ENCODE data around the gene SFT2D2.

Gene SFT2D2

DNA sequence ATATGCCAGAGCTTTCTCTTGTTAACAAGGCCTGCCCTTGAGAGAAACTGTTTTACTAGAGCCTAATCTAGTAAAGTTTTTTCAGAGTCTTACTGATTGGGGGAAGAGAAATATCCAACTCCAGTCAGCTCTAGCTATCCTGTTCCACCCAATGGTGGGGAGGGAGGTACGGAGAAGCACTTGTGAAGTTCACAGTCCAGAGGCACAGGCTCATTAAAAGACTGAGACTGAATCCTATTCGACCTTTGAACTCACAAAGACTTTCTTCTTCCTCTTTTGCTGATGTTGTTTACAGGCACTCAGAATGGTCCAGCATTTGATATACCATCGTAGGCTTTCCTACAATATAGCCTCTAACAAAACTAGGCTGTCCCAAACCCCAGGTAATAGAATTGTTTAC, 15.5 kb upstream of the SFT2D2 start:
- Mint-ChIP-seq H3K36me3 (ENCODE audit: low read depth) (peaks cover 21% of the 10 kb centered on the region), H3K27me3 (no peaks in the 10 kb centered on the region), H3K4me3 (no peak overlapping the region), H3K27ac (no peak overlapping the region), H3K9me3 (peaks cover 20% of the 10 kb centered on the region), H3K4me1 (ENCODE audit: low read depth) (no peaks in the 10 kb centered on the region)

DNA sequence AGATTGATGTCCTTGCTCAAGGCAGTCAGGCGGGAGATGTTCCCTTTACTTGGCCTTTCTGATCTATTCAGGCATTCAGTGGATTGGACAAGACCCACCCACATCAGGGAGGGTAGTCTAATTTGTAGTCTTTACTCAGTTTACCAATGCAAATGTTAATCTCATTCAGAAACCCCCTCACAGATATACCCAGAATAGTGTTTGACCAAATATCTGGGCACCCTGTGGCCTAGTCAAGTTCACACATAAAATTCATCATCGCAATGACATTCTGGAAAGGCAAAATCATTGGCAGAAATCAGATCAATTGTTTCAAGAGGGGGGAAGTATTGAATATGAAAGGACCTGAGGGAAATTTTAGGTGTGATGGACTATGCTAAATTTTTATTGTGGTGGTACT, 12.5 kb upstream of the SFT2D2 start:
- Mint-ChIP-seq H3K27ac (no peak overlapping the region), H3K4me3 (no peak overlapping the region), H3K36me3 (ENCODE audit: low read depth) (peaks cover 9% of the 10 kb centered on the region), H3K9me3 (peaks cover 14% of the 10 kb centered on the region), H3K27me3 (no peaks in the 10 kb centered on the region), H3K4me1 (ENCODE audit: low read depth) (no peaks in the 10 kb centered on the region)

DNA sequence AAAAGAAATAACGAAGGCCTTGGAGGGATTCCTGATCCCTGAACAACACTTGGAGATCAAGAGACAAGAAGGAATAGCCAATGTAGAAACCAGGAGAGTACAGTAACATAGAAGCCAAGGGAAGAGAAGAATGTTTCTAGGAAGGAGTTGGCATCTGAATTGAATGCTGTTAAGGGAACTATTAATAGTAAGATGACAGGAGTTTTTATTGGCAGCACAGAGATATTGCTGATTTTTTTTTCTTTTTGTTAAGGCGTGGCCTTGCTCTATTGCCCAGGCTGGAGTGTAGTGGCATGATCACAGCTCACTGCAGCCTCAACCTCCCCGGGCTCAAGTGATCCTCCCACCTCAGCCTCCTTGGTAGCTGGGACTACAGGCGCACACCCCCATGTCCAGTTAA, 9.6 kb upstream of the SFT2D2 start:
- H3K4me1 Mint-ChIP-seq (ENCODE audit: low read depth) = peaks cover 5% of the 10 kb centered on the region
- peaks cover 13% of the 10 kb centered on the region for H3K9me3 Mint-ChIP-seq
- H3K27ac Mint-ChIP-seq = no peak overlapping the region
- peaks cover 8% of the 10 kb centered on the region for H3K36me3 Mint-ChIP-seq (ENCODE audit: low read depth)
- H3K27me3 Mint-ChIP-seq = no peaks in the 10 kb centered on the region
- no peak overlapping the region for H3K4me3 Mint-ChIP-seq

DNA sequence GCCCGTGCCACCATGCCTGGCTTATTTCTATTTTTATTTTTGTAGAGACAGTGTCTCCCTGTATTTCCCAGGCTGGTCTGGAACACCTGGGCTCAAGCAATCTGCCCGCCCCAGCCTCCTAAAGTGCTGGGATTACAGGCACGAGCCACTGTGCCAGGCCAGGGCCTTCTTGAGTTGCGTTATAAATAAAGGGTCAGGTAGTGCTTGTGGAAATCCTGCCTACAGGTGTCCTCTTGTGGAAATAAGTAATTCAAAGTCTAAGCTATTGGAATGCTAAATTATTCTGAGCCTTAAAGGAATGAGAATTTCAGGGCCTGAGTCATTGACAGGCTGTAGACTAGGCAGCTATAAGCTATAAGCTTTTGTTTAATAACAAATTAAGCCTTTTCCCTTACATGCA, 8.1 kb upstream of the SFT2D2 start:
- H3K4me3 Mint-ChIP-seq = no peak overlapping the region
- H3K9me3 Mint-ChIP-seq = peaks cover 8% of the 10 kb centered on the region
- peaks cover 5% of the 10 kb centered on the region for H3K4me1 Mint-ChIP-seq (ENCODE audit: low read depth)
- H3K27ac Mint-ChIP-seq = no peak overlapping the region
- H3K36me3 Mint-ChIP-seq (ENCODE audit: low read depth) = peaks cover 3% of the 10 kb centered on the region
- no peaks in the 10 kb centered on the region for H3K27me3 Mint-ChIP-seq

DNA sequence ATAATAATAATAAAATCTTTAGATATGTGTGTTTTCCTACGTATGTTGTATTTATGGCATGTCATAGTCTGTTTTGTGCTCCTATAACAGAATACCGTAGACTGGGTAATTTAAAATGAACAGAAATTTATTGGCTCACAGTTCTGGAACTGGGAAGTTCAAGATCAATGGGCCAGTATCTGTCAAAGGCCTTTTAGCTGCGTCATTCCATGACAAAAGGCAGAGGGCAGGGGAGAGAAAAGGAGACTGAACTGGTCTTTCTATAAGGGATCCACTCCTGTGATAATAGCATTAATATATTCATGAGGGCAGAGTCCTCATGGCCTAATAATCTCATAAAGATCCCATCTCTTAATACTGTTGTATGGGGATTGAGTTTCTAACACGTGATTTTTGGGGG, 7.1 kb upstream of the SFT2D2 start:
- Mint-ChIP-seq H3K4me3 (no peak overlapping the region), H3K4me1 (ENCODE audit: low read depth) (peaks cover 5% of the 10 kb centered on the region), H3K27ac (no peak overlapping the region), H3K27me3 (no peaks in the 10 kb centered on the region), H3K9me3 (no peaks in the 10 kb centered on the region), H3K36me3 (ENCODE audit: low read depth) (no peaks in the 10 kb centered on the region)

DNA sequence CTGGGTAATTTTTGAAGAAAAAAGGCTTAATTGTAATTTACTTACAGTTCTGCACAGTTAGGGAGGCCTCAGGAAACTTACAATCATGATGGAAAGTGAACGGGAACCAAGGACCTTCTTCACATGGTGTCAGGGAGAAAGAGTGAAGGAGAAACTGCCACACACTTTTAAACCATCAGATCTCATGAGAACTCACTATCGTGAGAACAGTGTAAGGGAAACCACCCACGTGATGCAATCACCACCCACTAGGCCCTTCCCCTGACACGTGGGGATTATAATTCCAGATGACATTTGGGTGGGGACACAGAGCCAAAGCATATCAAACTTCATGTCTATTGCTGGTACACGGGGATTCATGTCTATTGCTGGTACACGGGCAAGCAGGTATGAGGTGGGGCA, 5.3 kb upstream of the SFT2D2 start:
- no peak overlapping the region for H3K27ac Mint-ChIP-seq
- peak overlapping the region; percentile 51 for H3K4me3 Mint-ChIP-seq
- H3K4me1 Mint-ChIP-seq (ENCODE audit: low read depth) = peaks cover 16% of the 10 kb centered on the region
- H3K9me3 Mint-ChIP-seq = no peaks in the 10 kb centered on the region
- H3K36me3 Mint-ChIP-seq (ENCODE audit: low read depth) = no peaks in the 10 kb centered on the region
- no peaks in the 10 kb centered on the region for H3K27me3 Mint-ChIP-seq

DNA sequence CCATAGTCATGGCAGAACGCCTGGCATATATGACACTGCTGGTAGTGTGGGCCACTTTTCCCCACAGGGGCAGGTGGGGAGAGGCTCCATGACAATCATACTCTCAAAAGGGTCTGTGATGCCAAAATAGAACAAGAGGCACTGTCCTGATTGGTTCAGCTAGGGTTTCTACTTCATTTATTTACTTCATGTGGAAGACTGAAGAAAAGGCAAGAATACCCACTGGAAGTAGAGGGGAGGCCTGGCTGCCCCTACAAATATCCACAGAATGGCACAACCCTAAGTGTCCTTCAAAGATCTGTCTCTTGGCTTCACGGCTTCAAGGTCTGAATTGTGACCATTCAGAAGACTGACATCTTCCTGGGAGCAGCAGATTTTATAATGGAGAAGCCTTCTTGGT, 4.5 kb upstream of the SFT2D2 start:
- Mint-ChIP-seq H3K4me1 (ENCODE audit: low read depth) (peaks cover 17% of the 10 kb centered on the region), H3K27ac (no peak overlapping the region), H3K27me3 (no peaks in the 10 kb centered on the region), H3K36me3 (ENCODE audit: low read depth) (no peaks in the 10 kb centered on the region), H3K4me3 (no peak overlapping the region), H3K9me3 (no peaks in the 10 kb centered on the region)

DNA sequence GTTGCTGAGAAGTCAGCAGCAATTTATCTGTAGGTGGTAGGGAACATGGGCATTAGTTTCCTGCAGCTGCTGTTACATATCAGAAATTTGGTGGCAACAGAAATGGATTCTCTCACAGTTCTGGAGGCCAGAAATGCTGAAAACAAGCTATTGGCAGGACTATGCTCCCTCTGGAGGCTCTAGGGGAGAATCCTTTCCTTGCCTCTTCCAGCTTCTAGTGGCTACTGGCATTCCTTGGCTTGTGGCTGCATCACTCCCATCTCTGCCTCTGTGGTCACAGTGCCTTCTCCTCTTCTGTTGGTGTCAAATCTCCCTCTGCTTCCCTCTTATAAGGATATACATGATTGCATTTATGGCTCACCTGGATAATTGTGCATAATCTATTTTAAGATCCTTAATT, 2.5 kb upstream of the SFT2D2 start:
- H3K9me3 Mint-ChIP-seq = no peaks in the 10 kb centered on the region
- peaks cover 12% of the 10 kb centered on the region for H3K36me3 Mint-ChIP-seq (ENCODE audit: low read depth)
- no peak overlapping the region for H3K4me3 Mint-ChIP-seq
- H3K27me3 Mint-ChIP-seq = no peaks in the 10 kb centered on the region
- H3K27ac Mint-ChIP-seq = no peak overlapping the region
- H3K4me1 Mint-ChIP-seq (ENCODE audit: low read depth) = peaks cover 35% of the 10 kb centered on the region

DNA sequence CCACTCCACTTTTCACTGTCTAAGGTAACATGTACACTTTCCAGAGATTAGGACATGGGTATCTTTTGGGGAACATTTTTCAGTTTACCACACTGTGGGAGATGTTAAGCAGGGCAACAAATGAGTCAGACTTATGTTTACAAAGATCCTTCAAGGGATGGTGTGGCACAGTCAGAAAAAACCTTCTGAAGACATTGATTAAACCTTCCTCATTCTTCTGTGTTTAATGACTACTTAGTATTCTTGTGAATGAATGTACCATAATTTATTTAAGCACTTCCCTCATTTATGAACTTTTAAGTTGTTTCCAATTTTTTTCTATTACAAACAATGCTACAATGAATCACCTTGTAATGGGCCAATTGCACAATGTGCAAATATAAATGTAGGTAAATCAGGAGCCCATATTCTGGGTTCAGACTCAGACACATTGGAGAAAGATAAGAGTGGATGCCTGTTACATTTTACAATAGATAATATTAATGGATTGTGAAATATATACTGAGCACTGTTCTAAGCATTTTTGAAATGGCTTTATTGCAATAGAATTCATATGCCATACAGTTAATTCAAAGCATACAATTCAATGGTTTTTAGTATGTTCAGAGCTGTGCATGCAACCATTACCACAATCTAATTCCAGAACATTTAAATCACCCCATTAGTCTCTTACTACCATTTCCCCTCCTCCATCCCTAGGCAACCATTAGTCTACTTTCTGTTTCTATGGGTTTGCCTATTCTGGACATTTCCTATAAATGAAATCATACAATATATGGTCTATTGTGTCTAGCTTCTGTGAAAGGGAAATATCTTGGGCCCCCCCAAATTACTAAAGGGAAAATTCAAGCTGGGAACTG, 1.9 kb upstream of the SFT2D2 start:
- Mint-ChIP-seq H3K4me3 (no peak overlapping the region), H3K4me1 (ENCODE audit: low read depth) (peaks cover 42% of the 10 kb centered on the region), H3K27me3 (no peaks in the 10 kb centered on the region), H3K27ac (no peak overlapping the region), H3K36me3 (ENCODE audit: low read depth) (peaks cover 15% of the 10 kb centered on the region), H3K9me3 (no peaks in the 10 kb centered on the region)

DNA sequence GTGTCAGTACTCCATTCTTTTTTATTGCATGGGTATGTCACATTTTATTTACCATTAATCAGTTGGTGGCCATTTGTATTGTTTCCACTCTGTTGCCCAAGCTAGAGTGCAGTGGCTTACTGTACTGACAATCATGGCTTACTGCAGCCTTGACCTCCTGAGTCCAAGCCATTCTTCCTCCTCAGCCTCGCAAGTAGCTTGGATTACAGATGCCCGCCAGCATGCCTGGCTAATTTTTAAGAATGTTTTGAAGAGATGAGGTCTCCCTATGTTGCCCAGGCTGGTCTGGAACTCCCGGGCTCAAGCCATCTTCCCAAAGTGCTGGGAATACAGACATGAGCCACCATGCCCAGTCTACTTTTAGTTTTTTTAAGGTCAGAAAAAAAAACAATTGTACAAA, 813 bp upstream of the SFT2D2 start:
- no peaks in the 10 kb centered on the region for H3K27me3 Mint-ChIP-seq
- peak overlapping the region; percentile 53 for H3K27ac Mint-ChIP-seq
- no peaks in the 10 kb centered on the region for H3K9me3 Mint-ChIP-seq
- H3K4me3 Mint-ChIP-seq = peak overlapping the region; percentile 91
- H3K4me1 Mint-ChIP-seq (ENCODE audit: low read depth) = peaks cover 51% of the 10 kb centered on the region
- H3K36me3 Mint-ChIP-seq (ENCODE audit: low read depth) = peaks cover 25% of the 10 kb centered on the region

DNA sequence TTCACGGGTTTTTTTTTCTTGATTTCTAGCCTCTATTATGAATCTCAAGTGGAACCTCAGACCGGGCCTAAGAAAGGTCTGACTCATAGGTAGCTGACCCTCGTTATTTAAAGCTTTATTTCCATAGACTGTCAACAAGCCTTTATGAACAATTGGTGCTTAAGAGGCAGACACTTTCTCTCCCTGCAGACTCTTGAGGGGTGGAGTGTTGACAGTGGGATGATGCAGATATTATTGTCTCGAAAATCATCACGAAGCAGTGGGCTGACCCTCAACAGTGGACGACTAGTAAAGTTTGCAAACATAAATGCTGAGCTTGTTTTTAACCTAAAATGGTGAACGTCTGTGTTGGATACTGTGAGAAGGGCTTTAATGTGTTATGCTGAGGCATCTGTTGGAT, 1.8 kb downstream of the SFT2D2 start:
- Mint-ChIP-seq H3K4me1 (ENCODE audit: low read depth) (peaks cover 53% of the 10 kb centered on the region), H3K36me3 (ENCODE audit: low read depth) (peaks cover 40% of the 10 kb centered on the region), H3K9me3 (no peaks in the 10 kb centered on the region)

DNA sequence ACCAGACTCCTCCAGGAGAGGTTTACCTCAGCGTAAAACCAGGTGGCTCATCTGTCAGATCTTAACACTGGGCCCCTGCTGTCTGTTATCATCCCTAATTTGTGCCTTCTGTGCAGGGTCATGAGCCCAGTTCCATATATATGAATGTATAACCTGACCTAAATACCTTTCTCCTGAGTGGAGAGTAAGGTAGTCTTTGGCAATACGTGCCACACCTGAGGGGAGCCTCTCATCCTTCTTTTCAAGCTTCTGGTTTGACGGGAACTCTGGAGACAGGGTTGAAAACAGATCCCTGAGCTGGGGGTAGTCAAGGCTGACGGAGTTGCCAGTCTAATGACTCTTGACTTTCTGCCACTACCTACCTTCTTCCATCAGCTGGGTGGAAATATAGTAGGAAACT, 4.1 kb downstream of the SFT2D2 start:
- Mint-ChIP-seq H3K27ac (no peak overlapping the region), H3K4me3 (peak overlapping the region; percentile 0)

More for the DNA sequence above, 1.8 kb downstream of the SFT2D2 start:
- H3K4me3 Mint-ChIP-seq = peak overlapping the region; percentile 91
- H3K27ac Mint-ChIP-seq = peak overlapping the region; percentile 91
- H3K27me3 Mint-ChIP-seq = no peaks in the 10 kb centered on the region

DNA sequence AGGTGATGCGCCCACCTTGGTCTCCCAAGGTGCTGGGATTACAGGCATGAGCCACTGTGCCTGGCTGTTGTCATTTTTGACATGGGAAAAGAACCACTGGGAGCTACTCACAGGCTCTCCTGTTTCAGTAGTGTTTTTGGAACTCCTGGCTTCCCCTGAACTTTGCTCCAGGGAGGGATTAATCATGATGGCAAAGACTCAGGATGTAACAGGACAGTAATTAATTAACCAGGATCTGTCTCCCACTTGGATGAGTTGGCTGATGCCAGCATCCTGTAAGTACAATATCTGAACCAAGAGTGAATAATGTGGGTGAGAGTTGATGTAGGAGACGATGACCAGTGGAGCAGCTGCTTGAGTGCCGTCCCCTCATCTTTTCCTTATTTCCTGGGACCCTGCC, 4.9 kb downstream of the SFT2D2 start:
- no peaks in the 10 kb centered on the region for H3K9me3 Mint-ChIP-seq
- no peaks in the 10 kb centered on the region for H3K27me3 Mint-ChIP-seq
- peaks cover 60% of the 10 kb centered on the region for H3K4me1 Mint-ChIP-seq (ENCODE audit: low read depth)
- H3K36me3 Mint-ChIP-seq (ENCODE audit: low read depth) = peaks cover 63% of the 10 kb centered on the region
- no peak overlapping the region for H3K4me3 Mint-ChIP-seq
- H3K27ac Mint-ChIP-seq = no peak overlapping the region

More for the DNA sequence above, 4.1 kb downstream of the SFT2D2 start:
- peaks cover 58% of the 10 kb centered on the region for H3K4me1 Mint-ChIP-seq (ENCODE audit: low read depth)
- H3K9me3 Mint-ChIP-seq = no peaks in the 10 kb centered on the region
- peaks cover 59% of the 10 kb centered on the region for H3K36me3 Mint-ChIP-seq (ENCODE audit: low read depth)
- no peaks in the 10 kb centered on the region for H3K27me3 Mint-ChIP-seq

DNA sequence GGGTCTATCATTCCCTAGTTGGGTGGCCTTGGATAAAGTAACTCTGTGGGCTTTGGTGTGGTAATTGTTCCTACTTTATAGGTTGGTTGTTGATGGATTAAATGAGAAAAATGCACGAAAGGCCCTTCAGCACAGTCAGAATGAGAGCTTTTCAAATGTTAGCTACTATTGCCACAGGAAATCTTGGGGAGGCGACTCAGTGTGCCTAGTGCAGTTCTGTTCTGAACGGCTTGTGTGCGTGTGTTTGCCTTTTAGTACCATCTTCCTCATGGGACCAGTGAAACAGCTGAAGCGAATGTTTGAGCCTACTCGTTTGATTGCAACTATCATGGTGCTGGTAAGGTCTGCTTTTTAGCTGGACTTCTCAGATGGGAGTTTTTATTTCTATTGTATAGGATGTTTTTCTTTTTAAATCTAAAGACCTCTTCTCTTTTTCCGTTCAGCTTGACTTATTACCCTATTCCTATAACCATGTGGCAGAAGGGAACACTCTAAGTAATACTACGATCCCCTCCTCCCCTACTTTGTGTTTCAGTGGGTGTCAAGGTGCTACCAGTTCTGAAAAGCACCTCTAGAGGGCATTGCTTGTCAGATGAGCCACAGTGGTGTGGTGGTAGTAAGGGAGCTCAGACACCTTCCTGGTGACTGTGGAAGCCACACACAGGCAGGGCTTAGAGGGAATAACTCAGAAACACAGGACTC, 9.2 kb downstream of the SFT2D2 start:
- Mint-ChIP-seq H3K27me3 (no peaks in the 10 kb centered on the region), H3K4me1 (ENCODE audit: low read depth) (peaks cover 53% of the 10 kb centered on the region), H3K4me3 (no peak overlapping the region), H3K9me3 (no peaks in the 10 kb centered on the region), H3K36me3 (ENCODE audit: low read depth) (peaks cover 77% of the 10 kb centered on the region), H3K27ac (peak overlapping the region; percentile 61)

DNA sequence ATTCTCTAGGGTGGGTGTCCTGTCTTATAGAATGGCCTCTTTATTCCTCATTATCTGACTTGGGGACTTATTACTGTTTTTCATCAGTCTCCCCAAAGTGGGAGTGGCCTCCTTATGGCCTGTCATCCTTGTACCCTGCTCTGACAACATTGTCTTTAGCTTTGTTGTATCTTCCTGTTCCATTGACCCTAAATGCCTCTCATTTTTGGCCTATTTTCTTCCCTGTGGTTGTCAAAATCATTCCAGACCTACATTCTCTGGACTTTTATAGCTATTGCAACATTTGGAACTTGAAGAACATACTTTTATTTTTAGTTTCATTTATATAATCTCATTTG, 9.7 kb downstream of the SFT2D2 start:
- H3K4me3 Mint-ChIP-seq = no peak overlapping the region
- H3K36me3 Mint-ChIP-seq (ENCODE audit: low read depth) = peaks cover 81% of the 10 kb centered on the region
- peak overlapping the region; percentile 17 for H3K27ac Mint-ChIP-seq
- peaks cover 53% of the 10 kb centered on the region for H3K4me1 Mint-ChIP-seq (ENCODE audit: low read depth)
- H3K27me3 Mint-ChIP-seq = no peaks in the 10 kb centered on the region
- no peaks in the 10 kb centered on the region for H3K9me3 Mint-ChIP-seq

Measured in stimulated activated naive CD8-positive, alpha-beta T cell treated with anti-CD3 and anti-CD28 coated beads, Interleukin-15, Interleukin-2, amounts not matched to agents 100 ng/mL and 50 ng/mL, for 24 hours (primary cell).